ENCODE results near the gene ARVCF. TPM values are rescaled to one million over a fixed set of nuclear protein-coding genes. Genes with fewer than 3 reads are reported as not detected.

Gene ARVCF
- total and polyA plus RNA-seq, 9 of the 15 experiments (the other 6 are each of a cell fraction or from before 2014, with no cell fraction given) = 0.03 to 97.4 (median 15.6) TPM

DNA sequence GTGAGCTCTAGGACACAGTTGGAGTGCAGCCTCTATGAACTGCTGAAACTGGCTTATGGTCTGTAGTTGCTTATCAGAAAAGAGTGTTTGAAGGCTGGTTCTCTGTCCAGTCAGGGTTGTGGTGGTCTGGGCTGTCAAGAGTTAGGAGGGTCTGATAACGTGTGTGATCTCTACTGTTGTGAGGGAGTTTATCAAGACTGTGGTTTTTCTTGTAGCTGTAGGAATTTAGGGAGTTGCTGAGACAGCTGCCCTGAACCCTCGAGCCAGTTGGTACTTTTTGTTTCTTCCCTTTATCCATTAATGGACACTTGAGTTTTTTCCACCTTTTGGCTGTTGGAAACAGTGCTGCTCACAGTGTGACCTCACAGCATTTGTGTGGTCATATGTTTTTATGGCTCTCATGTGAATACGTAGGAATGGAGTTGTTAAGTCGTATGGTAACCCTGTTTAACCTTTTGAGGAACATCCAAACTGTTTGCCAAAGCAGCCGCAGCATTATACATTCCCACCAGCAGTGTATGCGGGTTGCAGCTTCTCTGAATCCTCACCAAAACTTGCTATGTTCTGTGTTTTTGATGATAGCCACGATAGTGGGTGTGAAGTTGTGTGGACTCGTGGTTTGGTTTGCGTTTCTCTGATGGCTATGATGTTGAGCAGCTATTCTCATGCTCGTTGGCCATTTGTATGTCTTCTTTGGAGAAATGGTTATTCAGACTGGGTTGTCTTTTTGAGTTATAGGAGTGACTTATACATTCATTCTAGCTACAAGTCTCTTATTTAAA, 42.6 kb upstream of the ARVCF start (continued):
- TF ChIP-seq CSDE1 (IDR thresholded peaks at IDR 0.05) (no peak), KLF16 (IDR thresholded peaks at IDR 0.05) (peak; percentile 64; the same call in 1 of the 2 replicates), KDM4B (IDR thresholded peaks at IDR 0.05; ENCODE audit: borderline replicate concordance in 2 of 2, low read depth in 1 of 2) (no peak), SMAD3 (CRISPR knock-in tag; conservative IDR thresholded peaks at IDR 0.05) (peak; percentile 67; the same call in 1 of the 2 replicates), STAT5B (CRISPR knock-in tag; IDR thresholded peaks at IDR 0.05) (no peak), SMARCB1 (IDR thresholded peaks at IDR 0.05; ENCODE audit: insufficient read length, low read depth) (peak; percentile 98), TBL1XR1 (IDR thresholded peaks at IDR 0.05; ENCODE audit: low read length in 2 of 2) (peak; percentile 73 to 87; a peak in 2 of 4 replicates), MTA3 (IDR thresholded peaks at IDR 0.05; ENCODE audit: borderline replicate concordance) (peak; percentile 87; the same call in 1 of the 2 replicates), ETV5 (CRISPR knock-in tag; IDR thresholded peaks at IDR 0.05; ENCODE audit: low read depth) (no peak), CBX3 (IDR thresholded peaks at IDR 0.05; ENCODE audit: borderline replicate concordance in 1 of 2, low read length in 2 of 2) (peak in 1 of 2 experiments; percentile 16; a peak in 1 of 3 replicates), POLR2AphosphoS2 (IDR thresholded peaks at IDR 0.05; ENCODE audit: low read length) (peak; percentile 54; the same call in 1 of the 2 replicates), PRMT5 (CRISPR knock-in tag; IDR thresholded peaks at IDR 0.05) (no peak), SIRT6 (IDR thresholded peaks at IDR 0.05; ENCODE audit: low read depth, low read length) (no peak), RBFOX2 (IDR thresholded peaks at IDR 0.05; ENCODE audit: low read depth, low read length) (no peak), NRF1 (conservative IDR thresholded peaks at IDR 0.05 in 1 of 2, IDR thresholded peaks at IDR 0.05 in 1 of 2) (no peak; a peak in 1 of 4 replicates)
- TF ChIP-seq, protein P1, sequence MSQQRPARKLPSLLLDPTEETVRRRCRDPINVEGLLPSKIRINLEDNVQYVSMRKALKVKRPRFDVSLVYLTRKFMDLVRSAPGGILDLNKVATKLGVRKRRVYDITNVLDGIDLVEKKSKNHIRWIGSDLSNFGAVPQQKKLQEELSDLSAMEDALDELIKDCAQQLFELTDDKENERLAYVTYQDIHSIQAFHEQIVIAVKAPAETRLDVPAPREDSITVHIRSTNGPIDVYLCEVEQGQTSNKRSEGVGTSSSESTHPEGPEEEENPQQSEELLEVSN (IDR thresholded peaks at IDR 0.05; ENCODE audit: borderline replicate concordance in 1 of 2, extremely low read depth in 1 of 2, insufficient read depth in 1 of 2, insufficient read length in 1 of 2, low read depth in 1 of 2, low read length in 1 of 2, poor library complexity in 1 of 2, severe bottlenecking in 1 of 2) = peak; percentile 27 to 71
- TF ChIP-seq, protein P2, sequence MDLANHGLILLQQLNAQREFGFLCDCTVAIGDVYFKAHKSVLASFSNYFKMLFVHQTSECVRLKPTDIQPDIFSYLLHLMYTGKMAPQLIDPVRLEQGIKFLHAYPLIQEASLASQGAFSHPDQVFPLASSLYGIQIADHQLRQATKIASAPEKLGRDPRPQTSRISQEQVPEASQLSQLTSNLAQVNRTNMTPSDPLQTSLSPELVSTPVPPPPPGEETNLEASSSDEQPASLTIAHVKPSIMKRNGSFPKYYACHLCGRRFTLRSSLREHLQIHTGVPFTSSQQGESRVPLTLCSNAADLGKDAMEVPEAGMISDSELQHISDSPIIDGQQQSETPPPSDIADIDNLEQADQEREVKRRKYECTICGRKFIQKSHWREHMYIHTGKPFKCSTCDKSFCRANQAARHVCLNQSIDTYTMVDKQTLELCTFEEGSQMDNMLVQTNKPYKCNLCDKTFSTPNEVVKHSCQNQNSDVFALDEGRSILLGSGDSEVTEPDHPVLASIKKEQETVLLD (IDR thresholded peaks at IDR 0.05) = peak; percentile 62
- TF ChIP-seq, protein P3, sequence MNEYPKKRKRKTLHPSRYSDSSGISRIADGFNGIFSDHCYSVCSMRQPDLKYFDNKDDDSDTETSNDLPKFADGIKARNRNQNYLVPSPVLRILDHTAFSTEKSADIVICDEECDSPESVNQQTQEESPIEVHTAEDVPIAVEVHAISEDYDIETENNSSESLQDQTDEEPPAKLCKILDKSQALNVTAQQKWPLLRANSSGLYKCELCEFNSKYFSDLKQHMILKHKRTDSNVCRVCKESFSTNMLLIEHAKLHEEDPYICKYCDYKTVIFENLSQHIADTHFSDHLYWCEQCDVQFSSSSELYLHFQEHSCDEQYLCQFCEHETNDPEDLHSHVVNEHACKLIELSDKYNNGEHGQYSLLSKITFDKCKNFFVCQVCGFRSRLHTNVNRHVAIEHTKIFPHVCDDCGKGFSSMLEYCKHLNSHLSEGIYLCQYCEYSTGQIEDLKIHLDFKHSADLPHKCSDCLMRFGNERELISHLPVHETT (CRISPR knock-in tag; conservative IDR thresholded peaks at IDR 0.05 in 1 of 2, IDR thresholded peaks at IDR 0.05 in 1 of 2) = peak in 1 of 2 experiments; percentile 2; a peak in 1 of 4 replicates

All from K562 (cell line).